ENCODE data around the gene ARHGEF19.

GRCh38 chr1:16180291-16180824 lies 32.1 kb downstream of the ARHGEF19 start:
- no peak for TF ChIP-seq CTCF (IDR thresholded peaks at IDR 0.05; ENCODE audit: insufficient read depth, low read length)
- TF ChIP-seq GABPA (IDR thresholded peaks at IDR 0.05; ENCODE audit: low read depth): no peak
- TF ChIP-seq POLR2AphosphoS5 (IDR thresholded peaks at IDR 0.05; ENCODE audit: low read depth): no peak
- no peak for TF ChIP-seq REST (IDR thresholded peaks at IDR 0.05; ENCODE audit: insufficient replicate concordance, low read depth)
- no peak for TF ChIP-seq SPI1 (IDR thresholded peaks at IDR 0.05; ENCODE audit: borderline replicate concordance, low read depth)
